Measurements from ENCODE around the gene PPIL1.

The PPIL1 gene

GRCh38 chr6:36888654-36889481 is 14.3 kb upstream of the PPIL1 start:
- no peak for DNase-seq (ENCODE audit: low spot score)

DNA sequence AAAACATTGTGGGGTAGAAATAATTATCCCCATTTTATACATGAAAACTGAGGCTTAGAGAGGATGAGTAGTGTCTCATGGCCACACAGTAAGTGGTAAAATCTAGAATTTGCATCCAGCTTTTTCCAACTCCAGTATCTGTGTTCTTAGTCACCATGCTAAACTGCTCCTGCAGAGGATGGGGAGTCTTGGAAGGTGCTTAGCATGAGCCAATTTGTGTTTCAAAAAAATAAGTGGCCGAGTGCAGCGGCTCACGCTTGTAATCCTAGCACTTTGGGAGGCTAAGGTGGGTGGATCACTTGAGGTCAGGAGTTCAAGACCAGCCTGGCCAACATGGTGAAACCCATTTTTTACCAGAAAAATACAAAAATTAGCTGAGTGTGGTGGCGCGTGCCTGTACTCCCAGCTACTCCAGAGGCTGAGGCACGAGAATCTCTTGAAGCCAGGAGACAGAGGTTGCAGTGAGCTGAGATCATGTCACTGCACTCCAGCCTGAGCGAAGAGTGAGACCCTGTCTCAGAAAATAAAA is 13.6 kb upstream of the PPIL1 start:
- DNase-seq (ENCODE audit: low spot score) = no peak

DNA sequence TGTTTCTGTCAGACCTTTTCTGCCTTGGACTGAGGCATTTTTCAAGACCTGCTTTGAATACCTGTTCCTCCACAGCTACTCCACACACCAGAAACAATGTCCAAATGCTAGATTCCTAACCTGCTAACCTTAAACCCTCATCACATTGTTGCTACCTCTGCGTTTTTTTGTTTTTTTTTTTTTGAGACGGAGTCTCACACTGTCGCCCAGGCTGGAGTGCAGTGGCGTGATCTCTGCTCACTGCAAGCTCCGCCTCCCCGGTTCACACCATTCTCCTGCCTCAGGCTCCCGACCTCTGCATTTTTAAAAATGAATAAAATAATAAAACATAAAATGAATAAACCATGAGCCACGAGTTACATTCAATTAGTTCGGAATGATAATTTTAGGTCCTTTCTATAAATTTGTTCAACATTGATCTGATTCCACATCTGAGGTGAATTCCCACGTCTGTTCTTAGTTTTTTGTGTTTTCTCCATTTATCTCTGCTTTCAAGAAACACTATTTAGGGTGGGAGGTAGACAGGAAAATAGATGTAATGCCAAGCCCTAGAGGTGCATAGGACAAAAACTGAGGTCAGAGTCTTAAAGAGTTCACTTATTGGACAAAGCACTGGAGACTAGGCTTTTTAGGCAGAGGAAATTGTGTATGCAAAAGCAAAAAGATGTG is 12.5 kb upstream of the PPIL1 start:
- no peak for DNase-seq (ENCODE audit: low spot score)

DNA sequence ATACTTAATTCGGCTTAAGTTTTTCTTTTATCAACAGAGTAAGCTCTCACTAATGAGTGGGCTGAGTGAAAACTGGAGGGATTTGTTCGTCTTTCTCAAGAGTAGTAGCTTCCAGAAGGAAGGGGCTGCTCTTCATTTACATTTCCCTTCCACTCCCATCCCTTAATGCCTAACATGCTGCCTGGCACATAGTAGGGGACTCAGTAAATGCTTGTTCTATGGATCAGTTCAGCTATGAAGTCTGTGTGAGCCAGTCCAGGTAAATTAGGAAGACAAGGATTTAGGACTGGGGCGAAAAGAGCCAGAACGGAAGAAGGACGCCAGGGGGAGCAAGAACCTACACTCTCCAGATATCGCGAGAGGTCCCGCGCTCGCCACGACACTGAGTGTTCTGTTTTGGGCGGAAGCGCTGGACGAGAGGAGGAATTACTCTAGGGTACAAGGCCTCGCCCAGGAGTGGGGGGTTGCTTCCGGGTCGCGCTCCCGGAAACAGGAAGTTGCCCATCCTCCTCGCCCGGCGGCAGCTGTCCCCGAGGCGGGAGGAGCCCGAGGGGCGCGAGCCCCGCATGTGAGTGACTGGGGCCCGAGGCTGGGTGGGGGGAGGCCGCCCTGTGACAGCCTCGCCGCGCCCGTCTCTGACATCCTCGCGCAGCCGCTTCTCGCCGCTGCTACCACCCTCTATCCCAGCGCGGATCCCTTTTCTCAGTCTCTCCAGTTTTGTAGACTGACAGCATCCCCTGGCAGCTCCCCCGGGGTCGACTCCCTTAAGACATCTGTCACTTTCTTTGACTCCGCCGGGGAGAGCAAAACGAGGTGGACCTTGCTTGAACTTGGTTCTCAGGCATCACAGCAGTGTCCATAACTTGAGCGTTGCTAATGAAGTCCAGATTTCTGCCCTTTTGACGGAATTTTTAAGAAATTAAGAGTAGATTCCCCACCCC is 11.1 kb upstream of the PPIL1 start, which contains the start of gene C6orf89:
Gene C6orf89 (plus strand): TSS at position 492 of the 941 bp plus-strand sequence. CDS start 13,493 bp downstream, outside the sequence.
- DNase-seq (ENCODE audit: low spot score) = peak; percentile 97

GRCh38 chr6:36884610-36885009 is 10.0 kb upstream of the PPIL1 start:
- DNase-seq (ENCODE audit: low spot score) = no peak

- no peak for DNase-seq (ENCODE audit: low spot score)
These were observed 639 bp upstream of the PPIL1 start for GRCh38 chr6:36875250-36875633.

- no peak for DNase-seq (ENCODE audit: low spot score)
These were observed 776 bp downstream of the PPIL1 start for GRCh38 chr6:36873612-36874442.

- DNase-seq (ENCODE audit: low spot score) = no peak
These were observed 1.5 kb downstream of the PPIL1 start for GRCh38 chr6:36873115-36873514.

DNA sequence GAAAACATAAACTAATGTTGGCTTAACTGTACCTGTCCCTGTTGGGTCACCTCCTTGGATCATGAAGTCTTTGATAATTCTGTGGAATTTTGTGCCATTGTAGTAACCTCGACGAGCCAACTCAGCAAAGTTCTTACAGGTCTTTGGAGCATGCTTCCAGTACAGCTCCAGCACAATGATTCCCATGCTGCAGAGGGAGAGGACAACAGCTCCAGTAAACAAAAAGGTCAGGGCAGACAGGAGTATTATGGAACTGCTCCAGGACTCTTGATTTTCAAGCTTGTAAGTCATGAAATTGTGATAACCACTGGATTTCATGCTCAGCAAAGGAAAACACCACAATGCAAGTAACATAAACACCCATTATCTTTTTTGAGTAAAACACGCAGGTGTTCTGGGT is 2.9 kb downstream of the PPIL1 start:
- no peak for DNase-seq (ENCODE audit: low spot score)

DNA sequence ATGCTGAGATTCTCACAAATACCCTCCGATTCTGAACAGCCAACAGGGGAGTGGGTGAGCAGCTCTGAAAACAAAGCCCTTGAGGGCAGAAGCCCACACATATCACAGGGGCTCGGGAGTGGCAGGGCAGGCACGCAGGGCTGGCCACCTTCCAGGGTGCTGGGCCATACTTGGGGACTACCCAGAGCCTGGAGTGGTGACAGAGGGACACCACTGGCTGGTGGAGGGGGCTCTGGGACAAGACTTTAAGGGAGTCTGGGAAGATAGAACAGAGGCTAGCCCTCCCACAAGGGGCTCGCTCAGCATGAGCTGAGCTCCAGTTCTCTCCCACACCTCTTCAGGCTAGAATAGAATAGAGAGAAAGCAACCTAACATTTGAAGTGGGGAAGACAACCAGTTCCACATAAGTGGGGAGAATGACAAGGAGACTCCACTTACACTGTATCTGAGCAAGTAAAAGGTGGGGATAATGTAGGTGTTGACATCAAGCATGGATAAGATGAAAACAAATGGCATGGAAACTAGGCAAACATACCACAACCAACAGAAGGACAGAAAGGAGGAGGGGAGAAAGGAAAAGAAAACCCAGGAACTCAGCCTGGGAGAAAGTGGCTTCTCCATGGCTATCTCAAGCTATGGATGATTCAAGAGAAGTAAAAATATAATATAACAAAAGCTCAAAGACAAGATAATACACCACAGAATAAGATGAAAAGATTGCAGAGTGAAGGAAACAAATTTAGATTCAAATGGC is 7.0 kb downstream of the PPIL1 start:
- no peak for DNase-seq (ENCODE audit: low spot score)

- no peak for DNase-seq (ENCODE audit: low spot score)
These were observed 8.8 kb downstream of the PPIL1 start for GRCh38 chr6:36865835-36866234.

GRCh38 chr6:36863670-36864540 is 10.7 kb downstream of the PPIL1 start:
- no peak for DNase-seq (ENCODE audit: low spot score)

- DNase-seq (ENCODE audit: low spot score) = no peak
These were observed 11.7 kb downstream of the PPIL1 start for GRCh38 chr6:36862848-36863382.

DNA sequence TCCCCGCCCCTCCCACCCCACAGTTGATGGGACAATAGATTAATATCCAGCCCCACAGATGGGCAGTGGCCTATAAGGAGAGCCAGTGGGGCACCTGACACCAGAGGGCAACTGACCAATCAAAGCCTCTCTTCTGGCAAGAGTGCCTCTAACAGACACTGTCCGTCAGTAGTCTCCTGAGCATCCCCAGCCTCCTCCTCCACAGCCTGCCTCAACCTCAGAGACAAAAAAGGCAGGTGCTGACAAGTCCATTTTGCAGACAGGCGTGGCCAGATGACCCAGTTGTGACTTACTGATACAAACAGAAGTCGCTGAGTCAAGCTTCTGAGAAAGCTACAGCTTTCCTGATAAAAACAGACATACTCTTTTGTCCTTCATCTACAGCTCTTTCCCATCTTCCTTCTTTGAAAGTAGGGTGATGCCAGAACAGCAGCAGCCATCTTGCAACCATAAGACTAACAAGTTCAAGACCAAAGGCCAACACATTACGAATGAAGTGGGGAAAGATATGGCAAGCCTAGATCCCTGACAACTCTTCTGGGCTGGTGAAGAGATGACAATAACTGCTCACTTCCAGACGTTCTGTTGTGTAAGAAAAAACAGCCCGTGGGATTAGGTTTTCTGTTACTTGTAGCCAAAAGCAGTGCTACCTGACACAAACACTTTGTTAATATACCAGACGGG is 12.3 kb downstream of the PPIL1 start:
- peak; percentile 13 for DNase-seq (ENCODE audit: low spot score)

GRCh38 chr6:36860126-36860525 is 14.5 kb downstream of the PPIL1 start:
- no peak for DNase-seq (ENCODE audit: low spot score)

GRCh38 chr6:36858407-36858981 is 16.1 kb downstream of the PPIL1 start:
- no peak for DNase-seq (ENCODE audit: low spot score)

GRCh38 chr6:36857325-36857724 is 17.3 kb downstream of the PPIL1 start:
- DNase-seq (ENCODE audit: low spot score) = no peak

DNA sequence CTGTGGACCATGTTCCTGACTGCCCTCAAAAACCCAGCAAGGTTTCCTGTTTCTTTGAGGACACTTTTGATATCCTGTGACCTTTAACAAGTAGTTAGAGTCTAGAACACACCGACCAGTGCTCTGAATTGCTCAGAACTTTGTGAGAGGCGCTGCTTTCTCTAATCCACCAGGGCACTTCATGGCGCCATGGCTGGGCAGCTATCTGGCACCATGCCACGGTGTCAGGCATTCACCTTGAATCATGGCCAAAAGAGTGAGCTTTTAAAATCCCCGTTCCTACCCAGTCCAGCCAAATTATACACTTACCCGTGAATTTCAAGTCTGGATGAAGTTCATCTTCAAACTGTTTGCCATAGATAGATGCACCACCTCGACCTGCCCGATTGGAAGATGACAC is 18.3 kb downstream of the PPIL1 start:
- no peak for DNase-seq (ENCODE audit: low spot score)

Data from CD4-positive, alpha-beta T cell treated with Interleukin-15 for 4 hours (primary cell).